M059J (cell line): ENCODE results near the gene DAPK1. TPM values are rescaled to one million over a fixed set of nuclear protein-coding genes. Genes with fewer than 3 reads are reported as not detected.

Experiments
- DNase-seq: peaks from one replicate; pipeline ENCODE4 v3.0.0-alpha.2; 2012; ENCODE audit warnings: low read depth
- total RNA-seq: library from RNA; depleted of rRNA; stranded (reverse); fragments of >200 nt; shearing (Covaris generic); gene quantifications from 2 replicates; pipeline ENCODE4 v1.2.3, GENCODE V29; 2014

The DAPK1 gene
- total RNA-seq, 1 experiment from 2014 or later = 40.0 TPM

- peak; percentile 80 for DNase-seq
Measured at GRCh38 chr9:87711857-87712800, 214.5 kb downstream of the DAPK1 start.

- no peak for DNase-seq
Measured at GRCh38 chr9:87712801-87713277, 215.2 kb downstream of the DAPK1 start.

GRCh38 chr9:87713278-87713987 lies 215.8 kb downstream of the DAPK1 start:
- DNase-seq = peak; percentile 99

- no peak for DNase-seq
Measured at GRCh38 chr9:87713988-87714330, 216.3 kb downstream of the DAPK1 start.

- DNase-seq = peak; percentile 70
Measured at GRCh38 chr9:87714819-87715218, 217.2 kb downstream of the DAPK1 start.

- DNase-seq = peak; percentile 41
Measured at GRCh38 chr9:87716141-87716540, 218.5 kb downstream of the DAPK1 start.

- no peak for DNase-seq
Measured at GRCh38 chr9:87717456-87717855, 219.8 kb downstream of the DAPK1 start.

GRCh38 chr9:87718231-87718630 lies 220.6 kb downstream of the DAPK1 start:
- no peak for DNase-seq

GRCh38 chr9:87718852-87719612 lies 221.4 kb downstream of the DAPK1 start:
- no peak for DNase-seq

GRCh38 chr9:87720173-87720572 lies 222.5 kb downstream of the DAPK1 start:
- no peak for DNase-seq

- DNase-seq = no peak
Measured at GRCh38 chr9:87722393-87723088, 224.9 kb downstream of the DAPK1 start.

GRCh38 chr9:87725356-87725899 lies 227.8 kb downstream of the DAPK1 start:
- DNase-seq = no peak

- peak; percentile 83 for DNase-seq
Measured at GRCh38 chr9:87725900-87726709, 228.4 kb downstream of the DAPK1 start, which contains the start of gene CTSL. TSS of gene CTSL (plus strand) at chr9:87726119. CDS start at chr9:87727604, 1,485 bp downstream.

GRCh38 chr9:87729246-87729645 lies 231.6 kb downstream of the DAPK1 start:
- DNase-seq = no peak

GRCh38 chr9:87731321-87731720 lies 233.7 kb downstream of the DAPK1 start:
- DNase-seq = no peak

- DNase-seq = no peak
Measured at GRCh38 chr9:87732344-87732743, 234.7 kb downstream of the DAPK1 start.

GRCh38 chr9:87732756-87733155 lies 235.1 kb downstream of the DAPK1 start:
- DNase-seq = no peak

- DNase-seq = no peak
Measured at GRCh38 chr9:87733273-87734052, 235.8 kb downstream of the DAPK1 start.

- DNase-seq = no peak
Measured at GRCh38 chr9:87734106-87734505, 236.4 kb downstream of the DAPK1 start.
